GM20000 (cell line): ENCODE data around the gene INPP5K.
A peak's percentile ranks its signal among the peaks of the same experiment; 100 is the strongest.
"Not testable (repeated sequence)": the region's sequence is repeated elsewhere in the genome, so short reads cannot be mapped to it uniquely, and the experiment has no call there.

ENCODE experiments used
- DNase-seq: peaks from one replicate; pipeline ENCODE4 v3.0.0; 2012; ENCODE audit warnings: low spot score
- TF ChIP-seq, protein P1 (sequence below): IDR thresholded peaks from 2 replicates; pipeline ENCODE4 v1.5.1; 2012; ENCODE audit warnings: mild to moderate bottlenecking, control low read depth; ENCODE audit errors: extremely low read depth, missing control alignments

Gene INPP5K

DNA sequence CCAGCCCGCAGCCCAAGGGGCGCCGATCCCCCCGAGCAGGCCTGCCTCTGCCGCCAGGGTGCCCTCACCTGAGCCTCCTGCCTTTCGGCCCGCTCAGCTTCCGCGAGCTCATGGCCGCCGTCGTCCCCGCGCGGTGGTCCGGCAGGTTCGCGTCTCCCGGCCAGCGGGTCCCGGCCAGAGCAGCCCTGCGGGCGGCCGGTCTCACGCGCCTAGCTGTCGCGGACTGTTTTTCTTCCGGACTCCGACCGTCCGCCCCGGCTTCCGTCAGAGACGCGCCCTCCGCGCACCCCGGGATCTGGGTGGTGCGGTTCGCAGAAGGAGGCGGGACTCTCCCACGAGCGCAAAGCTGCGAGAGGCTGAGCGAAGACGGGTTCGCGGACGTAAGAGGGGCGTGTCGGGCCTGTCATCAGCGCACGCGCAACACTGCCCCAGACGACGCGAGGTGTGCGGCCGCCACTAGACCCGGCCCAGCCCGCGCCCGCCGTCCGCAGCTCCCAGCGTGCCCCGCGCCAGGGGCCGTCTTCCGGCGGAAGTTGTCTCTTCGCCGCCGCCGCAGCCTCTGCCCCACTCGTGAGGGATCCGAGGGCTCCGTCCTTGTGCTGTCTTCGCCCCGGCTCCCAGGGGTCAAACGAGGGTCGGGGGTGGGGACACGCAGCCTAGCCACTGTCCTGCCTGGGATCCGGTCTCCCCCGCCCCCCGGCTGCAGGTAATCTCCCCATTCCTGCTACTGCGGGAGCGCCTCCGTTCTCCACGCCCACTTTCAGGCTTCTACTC, at the start of gene INPP5K:
Gene INPP5K (minus strand): TSS at position 225 of the 774 bp plus-strand sequence. CDS start 113 bp downstream, at position 112.
- TF ChIP-seq, protein P1, sequence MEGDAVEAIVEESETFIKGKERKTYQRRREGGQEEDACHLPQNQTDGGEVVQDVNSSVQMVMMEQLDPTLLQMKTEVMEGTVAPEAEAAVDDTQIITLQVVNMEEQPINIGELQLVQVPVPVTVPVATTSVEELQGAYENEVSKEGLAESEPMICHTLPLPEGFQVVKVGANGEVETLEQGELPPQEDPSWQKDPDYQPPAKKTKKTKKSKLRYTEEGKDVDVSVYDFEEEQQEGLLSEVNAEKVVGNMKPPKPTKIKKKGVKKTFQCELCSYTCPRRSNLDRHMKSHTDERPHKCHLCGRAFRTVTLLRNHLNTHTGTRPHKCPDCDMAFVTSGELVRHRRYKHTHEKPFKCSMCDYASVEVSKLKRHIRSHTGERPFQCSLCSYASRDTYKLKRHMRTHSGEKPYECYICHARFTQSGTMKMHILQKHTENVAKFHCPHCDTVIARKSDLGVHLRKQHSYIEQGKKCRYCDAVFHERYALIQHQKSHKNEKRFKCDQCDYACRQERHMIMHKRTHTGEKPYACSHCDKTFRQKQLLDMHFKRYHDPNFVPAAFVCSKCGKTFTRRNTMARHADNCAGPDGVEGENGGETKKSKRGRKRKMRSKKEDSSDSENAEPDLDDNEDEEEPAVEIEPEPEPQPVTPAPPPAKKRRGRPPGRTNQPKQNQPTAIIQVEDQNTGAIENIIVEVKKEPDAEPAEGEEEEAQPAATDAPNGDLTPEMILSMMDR = no peak
- peak; percentile 99 for DNase-seq

- no peak for DNase-seq
- TF ChIP-seq, protein P1 = no peak
Measured at GRCh38 chr17:1565877-1566276, 49.5 kb upstream of the INPP5K start.

DNA sequence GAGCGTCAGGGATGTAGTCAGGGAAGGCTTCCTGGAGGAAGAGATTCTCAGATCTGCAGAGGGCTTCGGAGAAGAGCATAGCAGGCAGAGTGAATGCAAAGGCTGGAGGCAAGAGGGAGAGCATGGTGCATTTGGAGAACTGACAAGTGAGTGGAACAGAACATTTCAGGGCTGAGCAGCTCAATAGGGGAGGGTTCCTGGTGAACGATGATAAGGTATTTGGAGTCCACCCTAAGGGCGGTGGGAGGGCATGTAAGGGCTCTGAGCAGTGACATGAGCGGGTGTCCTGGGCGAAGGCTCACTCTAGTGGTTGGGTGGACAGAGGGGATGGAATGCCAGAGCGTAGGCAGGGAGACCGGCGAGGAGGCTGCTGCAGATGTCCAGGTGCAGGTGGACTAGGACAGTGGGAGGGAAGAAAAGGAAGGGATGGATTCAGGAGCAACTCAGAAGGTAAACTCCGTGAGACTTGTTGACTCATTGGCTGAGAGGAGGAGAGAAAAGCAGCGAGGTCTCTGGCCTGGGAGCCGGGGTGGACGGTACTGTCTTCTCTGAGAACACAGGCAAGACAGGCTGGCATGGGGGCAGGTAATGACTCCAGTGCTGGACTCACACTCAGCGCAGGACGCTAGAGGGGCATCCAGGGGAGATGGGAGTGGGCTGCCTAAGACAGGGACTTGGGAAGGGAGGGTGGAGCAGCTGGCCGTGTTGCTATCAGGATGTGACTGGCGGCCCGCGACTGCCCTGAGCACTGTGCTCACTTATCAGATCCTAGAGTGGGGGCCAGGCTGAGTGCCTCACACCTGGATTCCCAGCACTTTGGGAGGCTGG, 47.6 kb upstream of the INPP5K start:
- no peak for DNase-seq
- TF ChIP-seq, protein P1 = no peak

DNA sequence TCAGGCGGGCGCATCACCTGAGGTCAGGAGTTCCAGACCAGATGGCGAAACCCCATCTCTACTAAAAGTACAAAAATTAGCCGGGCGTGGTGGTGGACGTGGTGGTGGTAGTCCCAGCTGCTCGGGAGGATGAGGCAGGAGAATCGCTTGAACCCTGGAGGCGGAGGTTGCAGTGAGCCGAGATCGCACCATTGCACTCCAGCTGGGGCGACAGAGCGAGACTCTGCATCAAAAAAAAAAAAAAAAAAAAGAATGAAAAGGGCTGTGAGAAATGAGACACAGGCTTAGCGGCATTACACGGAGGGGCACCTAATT, 47.0 kb upstream of the INPP5K start:
- not testable (repeated sequence) for DNase-seq

DNA sequence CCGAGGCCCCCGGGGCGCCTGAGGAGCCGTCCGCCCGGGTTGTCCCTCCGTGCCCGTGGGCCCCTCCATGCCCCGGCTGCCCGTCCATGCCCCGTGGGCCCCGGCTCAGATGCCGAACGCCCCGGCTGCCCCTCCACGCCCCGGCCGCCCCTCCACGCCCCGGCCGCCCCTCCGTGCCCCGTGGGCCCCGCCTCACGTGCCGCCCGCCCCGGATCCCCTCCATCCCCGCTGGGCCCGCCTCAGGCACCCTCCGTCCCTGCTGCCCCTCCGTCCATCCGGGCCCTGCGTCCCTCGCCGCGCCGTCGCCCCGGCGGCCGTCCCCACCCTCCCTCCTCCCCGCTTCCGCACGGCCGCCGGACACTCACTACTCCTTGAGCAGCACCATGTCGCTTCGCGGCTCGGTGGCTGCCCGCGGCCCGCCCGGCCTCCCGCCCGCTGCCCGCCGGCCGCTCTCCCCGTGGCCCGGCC, 45.8 kb upstream of the INPP5K start:
- TF ChIP-seq, protein P1 = no peak
- no peak for DNase-seq

DNA sequence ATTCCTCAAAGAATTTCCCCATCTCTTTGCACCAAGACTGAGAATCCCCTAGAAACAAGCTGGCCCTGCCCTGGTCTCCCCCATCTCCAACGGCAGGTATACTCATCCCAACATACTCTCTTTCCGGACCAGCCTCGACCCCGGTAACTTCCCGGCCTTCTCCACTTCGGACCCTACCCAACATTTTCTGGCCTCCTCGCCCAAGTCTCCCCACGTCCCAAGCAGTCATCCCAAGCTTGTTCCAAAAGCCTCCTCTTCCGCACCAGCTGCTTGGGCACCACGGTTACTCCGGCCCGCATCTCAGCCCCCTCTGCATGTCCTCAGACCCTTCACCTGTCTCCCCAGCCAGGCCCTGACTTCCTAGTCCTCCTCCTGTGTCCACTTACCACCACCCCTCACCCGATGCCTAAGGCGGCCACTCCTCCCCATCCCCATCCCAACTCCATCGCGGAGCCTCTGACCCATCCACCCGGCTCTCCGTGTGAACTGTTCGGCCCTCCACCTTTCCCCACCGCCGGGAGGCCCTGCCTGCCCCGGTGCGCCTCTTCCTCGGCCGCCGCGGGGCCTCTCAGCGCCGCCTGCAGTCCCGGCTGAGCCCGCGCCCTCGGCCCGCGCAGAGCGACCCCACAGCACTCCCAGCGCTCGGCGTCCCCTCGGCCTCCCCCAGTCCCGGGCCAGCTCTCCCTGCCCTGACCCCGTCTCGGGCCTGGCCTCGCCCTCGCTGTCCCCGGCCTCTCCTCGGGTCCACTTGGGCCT, 45.2 kb upstream of the INPP5K start:
- DNase-seq = peak; percentile 68

GRCh38 chr17:1560858-1561355, 44.5 kb upstream of the INPP5K start:
- TF ChIP-seq, protein P1 = no peak
- DNase-seq = no peak

More for the DNA sequence above, 45.2 kb upstream of the INPP5K start:
- TF ChIP-seq, protein P1 = peak; percentile 63
